ELR (cell line): ENCODE measurements around the gene MINDY4.

Source experiments
- DNase-seq: peaks from one replicate; pipeline ENCODE4 v3.0.0-alpha.2; 2015; ENCODE audit warnings: low read depth

MINDY4 gene

DNA sequence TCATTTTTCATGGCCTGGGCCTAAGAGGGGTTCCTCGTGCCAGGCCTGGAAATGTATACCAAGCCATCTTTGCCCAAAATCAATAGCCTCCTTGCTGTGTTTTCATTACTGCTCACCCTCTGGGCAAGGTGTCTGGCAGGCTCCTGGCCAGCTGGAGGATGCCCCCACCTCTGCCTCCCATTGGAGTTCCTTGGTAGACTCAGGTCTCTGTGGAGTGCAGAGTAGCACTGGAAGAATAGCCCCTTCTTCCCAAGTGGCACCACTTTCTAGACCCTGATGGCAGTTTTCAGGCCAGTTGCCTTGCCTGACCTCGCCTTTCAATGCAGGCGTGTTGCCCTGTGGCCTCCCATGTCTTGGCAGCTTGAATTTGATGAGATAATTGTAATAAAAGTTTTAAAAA is 84.7 kb downstream of the MINDY4 start:
- no peak for DNase-seq

DNA sequence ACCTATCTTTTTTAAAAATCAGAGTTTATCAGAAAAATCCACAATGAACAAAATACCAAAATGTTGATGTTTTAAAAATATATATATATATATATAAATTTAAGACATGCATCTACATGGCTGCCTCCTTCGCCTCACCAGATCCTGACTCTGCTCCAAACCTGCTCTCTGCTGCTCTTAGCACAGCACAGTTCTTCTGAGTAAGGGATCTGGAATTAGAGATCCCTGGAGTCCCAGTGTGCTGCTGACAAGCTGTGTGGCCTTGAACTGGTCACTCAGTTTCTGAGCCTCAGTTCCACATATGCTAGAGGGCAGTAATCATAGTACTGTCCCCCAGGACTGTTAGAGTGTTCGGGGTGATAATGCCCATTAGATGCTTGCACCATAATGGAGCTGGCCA is 87.4 kb downstream of the MINDY4 start:
- no peak for DNase-seq

GRCh38 chr7:30859202-30859939 is 88.2 kb downstream of the MINDY4 start:
- DNase-seq: no peak

- no peak for DNase-seq
Observed at GRCh38 chr7:30859940-30860496, 88.8 kb downstream of the MINDY4 start.

- DNase-seq: no peak
Observed at GRCh38 chr7:30861612-30862011, 90.4 kb downstream of the MINDY4 start.

DNA sequence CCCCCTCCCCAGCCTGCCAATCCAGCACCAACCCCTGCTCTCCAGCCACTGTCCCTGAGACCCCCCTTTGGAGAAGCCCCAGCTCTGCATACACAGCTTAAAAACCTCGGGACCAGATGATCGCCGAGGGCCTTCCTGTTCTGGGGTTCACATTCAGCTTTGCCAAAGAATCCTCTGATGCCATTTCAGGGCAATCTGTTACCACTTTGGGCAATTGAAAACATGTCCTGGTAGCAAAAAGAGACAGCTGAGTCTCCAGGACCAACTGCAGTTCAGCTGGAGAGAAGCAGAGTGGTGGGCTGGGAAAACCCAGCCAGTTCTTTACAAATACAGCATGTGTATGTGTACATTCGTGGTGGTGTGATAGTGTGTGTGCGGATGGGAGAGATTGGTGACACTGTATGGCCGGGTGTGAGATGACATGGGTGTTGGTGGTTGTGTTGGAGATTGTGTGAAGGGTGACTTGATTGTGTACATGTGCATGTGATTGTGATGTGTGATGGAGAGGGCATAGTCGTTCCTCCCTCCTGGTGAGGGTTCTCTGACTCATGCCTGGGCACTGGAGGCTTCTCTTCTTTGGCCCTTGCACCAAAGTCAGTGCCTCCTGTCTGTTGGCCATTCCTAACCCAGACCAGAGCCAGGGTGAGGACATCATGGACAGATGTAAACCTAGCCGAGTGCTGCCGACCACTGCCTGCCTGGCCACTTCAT is 91.9 kb downstream of the MINDY4 start:
- DNase-seq: no peak

DNA sequence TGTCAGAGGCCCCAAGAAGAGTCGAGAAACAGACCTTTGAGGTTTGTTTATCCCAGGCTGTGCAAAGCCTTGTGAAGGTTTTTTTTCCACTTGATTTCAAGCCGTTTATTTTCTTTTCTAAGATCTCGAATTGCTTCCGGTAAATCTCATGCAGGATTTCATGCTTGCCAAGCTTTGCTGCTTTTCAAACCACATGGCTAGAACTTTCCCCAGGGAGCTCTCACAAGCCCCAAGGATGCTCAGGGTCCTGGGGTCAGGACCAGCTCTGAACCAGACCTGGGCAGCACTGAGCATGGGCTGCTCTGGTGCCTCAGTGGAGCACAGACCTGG is 92.5 kb downstream of the MINDY4 start:
- no peak for DNase-seq

GRCh38 chr7:30864101-30864500 is 92.9 kb downstream of the MINDY4 start:
- DNase-seq: no peak

DNA sequence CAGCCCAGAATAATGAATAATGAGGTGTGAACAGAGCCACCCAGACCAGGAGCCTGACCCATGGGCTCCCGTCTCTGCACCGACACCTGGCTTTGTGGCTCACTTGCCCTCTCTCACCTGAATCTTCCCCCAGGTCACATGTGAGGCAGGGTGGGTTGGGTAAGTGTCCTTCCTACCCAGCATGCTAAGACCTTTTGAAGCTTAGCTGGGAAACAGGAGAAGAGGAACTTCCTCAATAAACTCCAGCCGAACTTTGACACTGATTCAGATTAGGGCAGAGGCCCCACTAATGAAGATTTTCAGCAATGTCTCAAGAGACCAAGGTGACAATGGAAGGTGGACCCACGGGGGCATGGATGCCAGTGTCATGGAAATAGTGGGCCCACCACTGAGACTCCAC is 93.9 kb downstream of the MINDY4 start:
- no peak for DNase-seq

- DNase-seq: no peak
Observed at GRCh38 chr7:30865821-30866220, 94.6 kb downstream of the MINDY4 start.

- DNase-seq: no peak
Observed at GRCh38 chr7:30866939-30867338, 95.7 kb downstream of the MINDY4 start.

DNA sequence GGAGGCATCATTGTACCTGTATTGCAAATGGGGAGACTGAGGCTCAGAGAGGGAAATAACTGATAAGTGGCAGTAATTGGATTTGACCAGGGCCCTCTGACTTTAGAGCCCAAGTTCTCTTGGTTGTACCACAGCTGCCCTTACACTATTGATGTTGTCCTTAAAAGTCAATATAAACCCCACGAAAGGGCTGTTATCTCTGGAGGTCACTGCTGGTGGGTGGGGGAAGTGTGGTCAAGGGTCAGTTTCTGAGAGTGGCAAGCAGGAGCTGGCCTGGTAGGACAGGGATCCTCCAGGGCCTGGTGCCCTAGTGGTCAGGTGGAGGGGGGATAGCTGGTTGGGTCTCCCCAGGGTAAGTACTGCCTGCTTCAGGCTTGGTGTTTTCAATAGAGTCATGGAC is 96.3 kb downstream of the MINDY4 start:
- DNase-seq: no peak

DNA sequence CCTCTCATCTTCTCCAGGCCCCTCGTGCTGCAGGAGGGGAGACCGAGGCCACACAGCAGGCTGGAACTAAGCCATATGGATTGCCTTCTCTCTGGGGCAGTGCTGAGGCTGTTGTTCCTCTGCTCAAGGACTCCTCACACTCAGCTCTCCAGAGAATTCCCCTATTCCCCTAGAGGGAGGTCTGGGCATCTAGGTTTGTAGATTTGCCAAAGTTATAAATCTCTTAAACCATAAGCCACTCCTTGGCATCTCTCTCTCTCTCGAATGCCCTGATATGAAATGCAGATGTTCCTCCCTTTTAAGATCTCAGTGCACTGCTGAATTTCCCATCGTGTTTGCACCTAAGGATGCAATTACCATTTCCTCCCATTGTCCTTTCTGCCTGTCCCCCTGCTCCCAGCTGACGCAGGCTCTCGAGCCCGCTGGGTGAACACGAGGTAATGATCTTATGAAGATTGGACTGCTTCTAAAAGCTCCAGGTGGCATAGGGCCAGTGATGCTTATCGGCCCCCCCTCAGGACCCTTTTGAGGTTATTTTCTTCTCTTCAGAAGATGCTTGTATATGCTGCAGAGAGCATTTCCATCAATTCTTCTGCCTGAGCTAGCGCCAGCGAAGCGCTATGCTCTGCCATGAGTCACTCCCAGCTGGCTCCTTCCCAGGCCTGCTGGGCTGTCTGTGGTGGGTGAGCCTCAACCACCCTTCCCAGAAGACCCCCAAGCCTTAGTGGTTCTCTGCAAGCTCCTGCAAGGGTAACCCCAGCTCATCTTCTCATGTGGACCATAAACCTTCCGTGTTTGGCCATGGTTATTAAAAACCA is 98.8 kb downstream of the MINDY4 start:
- peak; percentile 10 for DNase-seq

GRCh38 chr7:30870821-30871518 is 99.8 kb downstream of the MINDY4 start:
- no peak for DNase-seq

- no peak for DNase-seq
Observed at GRCh38 chr7:30871655-30872054, 100.4 kb downstream of the MINDY4 start.

GRCh38 chr7:30873207-30873606 is 102.0 kb downstream of the MINDY4 start:
- no peak for DNase-seq

DNA sequence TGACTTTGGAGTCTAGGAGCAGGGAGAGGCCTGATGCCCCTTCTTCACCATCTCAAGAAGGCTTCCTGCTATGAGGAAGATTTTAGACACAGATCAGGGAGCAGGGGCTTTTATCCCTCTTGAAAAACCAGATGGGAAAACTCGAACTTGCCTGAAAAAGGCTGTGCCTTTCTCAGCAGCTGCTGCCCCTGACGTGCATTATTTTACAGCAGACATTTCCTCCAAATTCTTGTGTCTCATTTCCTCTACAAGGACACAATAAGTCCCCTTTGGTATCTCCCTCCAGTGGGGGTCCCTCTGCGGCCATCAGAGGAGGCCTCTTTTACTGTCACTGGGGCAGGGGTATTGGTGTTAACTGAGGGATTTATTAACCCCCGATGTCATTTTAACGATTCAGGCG is 102.4 kb downstream of the MINDY4 start:
- no peak for DNase-seq

DNA sequence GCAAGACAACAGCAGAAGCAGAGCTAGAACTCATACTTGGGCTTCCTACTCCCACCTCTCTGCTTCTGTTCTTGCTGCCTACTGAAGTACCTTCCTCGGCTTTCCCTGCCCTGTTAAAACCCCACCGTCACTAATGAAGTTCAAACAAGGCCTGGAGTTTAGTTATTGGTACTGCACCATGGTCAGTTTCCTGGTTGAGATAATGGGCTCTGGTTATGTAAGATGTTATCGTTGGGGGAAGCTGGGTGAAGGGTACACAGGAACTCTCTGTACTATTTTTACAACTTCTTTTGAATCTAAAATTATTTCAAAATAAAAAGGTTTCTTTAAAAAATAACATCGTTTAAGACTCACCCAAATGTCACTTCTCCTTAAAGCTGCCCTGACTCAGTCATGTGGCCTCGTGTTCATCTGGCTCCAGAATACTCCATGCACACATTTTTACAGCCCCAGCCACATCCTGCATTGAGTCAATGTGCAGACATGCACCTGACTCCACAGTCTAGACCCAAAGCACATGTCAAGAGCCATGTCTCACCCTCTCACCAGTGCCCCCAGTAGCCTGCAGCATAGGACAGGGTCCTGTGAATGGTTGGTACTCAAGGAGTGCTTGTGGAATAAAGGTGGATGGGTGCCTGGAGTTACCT is 103.6 kb downstream of the MINDY4 start:
- DNase-seq: peak; percentile 53

DNA sequence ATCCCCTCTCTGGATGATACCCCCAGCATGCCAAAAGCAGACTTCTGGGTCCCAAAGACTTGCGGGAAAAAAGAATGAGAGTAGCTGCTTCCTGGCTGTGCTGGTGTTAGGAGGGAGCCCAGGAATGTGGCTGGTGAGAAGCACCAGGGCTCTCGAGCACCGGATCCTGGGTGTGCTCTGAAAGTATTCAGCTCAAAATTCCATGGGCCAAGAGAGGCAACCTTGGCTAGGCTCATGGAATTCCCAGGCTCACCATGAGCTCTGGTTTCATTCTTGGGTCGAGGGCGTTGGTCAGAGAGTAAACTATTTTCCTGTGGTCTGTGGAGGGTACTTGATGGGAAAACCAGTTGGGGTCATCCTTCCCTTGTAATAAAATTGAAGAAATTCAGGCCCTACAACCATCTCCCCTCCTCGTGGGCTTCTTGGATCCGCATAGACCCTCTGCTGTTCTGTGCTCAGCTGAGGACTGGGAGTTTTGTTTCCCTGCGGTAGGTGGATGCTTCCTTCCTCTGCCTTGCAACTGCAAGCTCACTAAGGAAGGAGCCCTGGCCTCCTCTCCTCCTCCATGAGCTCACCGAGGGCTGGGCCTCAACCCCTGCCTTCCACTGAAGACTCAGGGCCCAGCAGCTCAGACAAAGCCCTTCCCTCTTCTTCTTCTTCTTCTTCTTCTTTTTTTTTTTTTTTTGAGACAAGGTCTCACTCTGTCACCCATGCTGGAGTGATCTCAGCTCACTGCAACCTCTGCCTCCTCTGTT is 106.0 kb downstream of the MINDY4 start:
- DNase-seq: no peak

DNA sequence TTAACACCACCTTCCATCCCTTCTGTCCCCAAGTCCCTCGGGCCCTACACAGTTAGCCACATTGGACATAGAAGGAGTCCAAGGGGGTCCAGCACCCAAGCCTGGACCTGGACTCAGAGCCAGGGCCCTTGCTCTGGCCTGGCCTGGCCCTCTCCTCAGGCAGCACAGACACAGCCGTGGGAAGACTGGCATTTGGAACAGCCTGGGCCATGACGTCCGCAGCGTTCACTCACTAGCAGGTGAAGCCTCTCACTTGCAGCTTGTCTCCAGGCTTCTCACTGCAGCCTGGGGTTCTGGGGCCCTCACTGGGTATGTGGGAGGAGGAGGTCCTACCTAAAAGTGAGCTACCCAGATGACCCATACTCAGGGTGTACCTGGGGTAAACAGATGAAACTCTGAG is 106.8 kb downstream of the MINDY4 start:
- DNase-seq: no peak
